ENCODE measurements around the gene GABRG3. TPM values are rescaled to one million over a fixed set of nuclear protein-coding genes. Genes with fewer than 3 reads are reported as not detected.
"Not testable (repeated sequence)": the region's sequence is repeated elsewhere in the genome, so short reads cannot be mapped to it uniquely, and the experiment has no call there.

Gene GABRG3
- total RNA-seq, 1 donor, result not detected

DNA sequence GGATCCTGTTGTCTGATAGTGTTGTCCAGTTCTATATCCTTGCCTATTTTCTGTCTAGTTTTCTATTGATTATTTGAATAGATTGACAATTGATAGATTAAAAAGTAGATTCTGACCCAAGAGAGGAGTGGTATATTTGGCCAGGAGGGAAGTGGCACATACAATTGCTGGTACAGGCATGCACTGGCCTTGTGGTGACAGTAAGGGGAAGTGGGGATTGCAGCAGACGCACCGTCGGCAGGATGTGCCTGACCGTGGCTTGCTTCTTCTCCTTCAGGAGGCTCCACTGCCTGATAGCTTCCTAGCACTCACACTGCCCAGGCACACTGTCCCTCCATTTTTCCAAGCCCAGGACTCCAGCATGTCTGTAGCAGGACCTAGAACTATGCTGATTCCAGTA, 10.5 kb downstream of the GABRG3 start:
- DNase-seq (ENCODE audit: low read depth), result no peak
- TF ChIP-seq, protein P1, sequence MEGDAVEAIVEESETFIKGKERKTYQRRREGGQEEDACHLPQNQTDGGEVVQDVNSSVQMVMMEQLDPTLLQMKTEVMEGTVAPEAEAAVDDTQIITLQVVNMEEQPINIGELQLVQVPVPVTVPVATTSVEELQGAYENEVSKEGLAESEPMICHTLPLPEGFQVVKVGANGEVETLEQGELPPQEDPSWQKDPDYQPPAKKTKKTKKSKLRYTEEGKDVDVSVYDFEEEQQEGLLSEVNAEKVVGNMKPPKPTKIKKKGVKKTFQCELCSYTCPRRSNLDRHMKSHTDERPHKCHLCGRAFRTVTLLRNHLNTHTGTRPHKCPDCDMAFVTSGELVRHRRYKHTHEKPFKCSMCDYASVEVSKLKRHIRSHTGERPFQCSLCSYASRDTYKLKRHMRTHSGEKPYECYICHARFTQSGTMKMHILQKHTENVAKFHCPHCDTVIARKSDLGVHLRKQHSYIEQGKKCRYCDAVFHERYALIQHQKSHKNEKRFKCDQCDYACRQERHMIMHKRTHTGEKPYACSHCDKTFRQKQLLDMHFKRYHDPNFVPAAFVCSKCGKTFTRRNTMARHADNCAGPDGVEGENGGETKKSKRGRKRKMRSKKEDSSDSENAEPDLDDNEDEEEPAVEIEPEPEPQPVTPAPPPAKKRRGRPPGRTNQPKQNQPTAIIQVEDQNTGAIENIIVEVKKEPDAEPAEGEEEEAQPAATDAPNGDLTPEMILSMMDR (IDR thresholded peaks at IDR 0.05; ENCODE audit: insufficient read depth, low read depth, low read length), result no peak
- H3K4me3 ChIP-seq (ENCODE audit: low read depth, low read length), result no peak overlapping the region

DNA sequence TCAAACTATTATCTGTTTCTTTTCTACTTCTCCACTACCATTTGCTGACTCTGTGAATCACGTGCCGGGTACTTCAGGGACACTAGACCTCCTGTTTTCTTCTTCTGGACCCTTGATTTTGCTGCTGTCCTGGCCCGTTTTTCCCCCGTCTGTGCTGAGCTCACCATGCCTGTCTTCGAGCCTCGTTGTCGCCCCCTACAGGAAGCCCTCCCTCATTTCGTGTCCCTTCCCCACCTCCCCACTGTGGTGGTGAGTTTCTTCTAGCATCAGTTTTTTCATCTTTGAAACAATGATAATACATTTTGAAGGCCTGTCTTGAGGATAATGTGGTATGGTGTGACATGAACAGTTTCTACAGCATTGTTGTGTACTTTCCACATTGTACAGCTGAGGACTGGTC, 12.8 kb downstream of the GABRG3 start:
- TF ChIP-seq, protein P1 (IDR thresholded peaks at IDR 0.05; ENCODE audit: insufficient read depth, low read depth, low read length), result no peak
- no peak for DNase-seq (ENCODE audit: low read depth)
- H3K4me3 ChIP-seq (ENCODE audit: low read depth, low read length), result no peak overlapping the region

DNA sequence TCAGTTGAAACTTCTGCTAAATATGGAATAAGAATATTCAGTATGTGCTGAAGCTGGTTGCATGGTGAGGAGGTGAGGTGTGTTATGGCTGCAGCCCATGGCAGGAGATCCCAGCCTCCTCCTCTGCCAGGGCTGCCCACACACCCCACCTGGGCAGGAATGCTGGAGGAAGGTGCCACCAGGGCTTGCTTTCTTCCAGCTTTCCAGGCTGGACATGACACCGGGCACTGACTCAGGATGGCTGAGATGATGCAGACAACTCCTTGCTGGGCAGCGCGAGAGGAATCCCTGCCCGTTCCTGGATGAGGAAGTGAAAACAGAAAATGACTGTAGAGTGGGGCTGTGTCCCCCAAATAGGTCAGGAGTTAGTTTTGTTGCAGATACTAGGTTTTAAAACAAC, 14.1 kb downstream of the GABRG3 start:
- no peak overlapping the region for H3K4me3 ChIP-seq (ENCODE audit: low read depth, low read length)
- DNase-seq (ENCODE audit: low read depth), result no peak
- TF ChIP-seq, protein P1 (IDR thresholded peaks at IDR 0.05; ENCODE audit: insufficient read depth, low read depth, low read length), result no peak

DNA sequence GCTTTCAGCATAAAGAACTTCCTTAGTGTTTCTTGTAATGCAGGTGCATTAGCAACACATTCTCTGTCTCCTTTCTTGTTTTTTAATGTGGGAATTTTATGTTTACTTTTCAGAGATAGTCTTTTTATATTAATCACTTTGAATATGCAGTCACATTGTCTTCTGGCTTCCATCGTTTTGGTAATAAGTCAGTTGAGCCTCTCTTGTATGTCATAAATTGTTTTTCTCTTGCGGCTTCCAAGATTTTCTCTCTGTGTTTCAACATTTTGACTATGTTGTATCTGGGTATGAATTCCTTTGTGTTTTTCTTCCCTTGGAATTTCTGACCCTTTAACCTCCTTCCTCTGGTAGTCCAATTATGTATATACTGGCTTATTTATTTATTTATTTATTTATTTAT, 25.3 kb downstream of the GABRG3 start:
- DNase-seq (ENCODE audit: low read depth), result no peak
- TF ChIP-seq, protein P1 (IDR thresholded peaks at IDR 0.05; ENCODE audit: insufficient read depth, low read depth, low read length), result no peak
- no peak overlapping the region for H3K4me3 ChIP-seq (ENCODE audit: low read depth, low read length)

GRCh38 chr15:27003003-27003402, 32.0 kb downstream of the GABRG3 start:
- not testable (repeated sequence) for H3K4me3 ChIP-seq (ENCODE audit: low read depth, low read length); DNase-seq (ENCODE audit: low read depth)

DNA sequence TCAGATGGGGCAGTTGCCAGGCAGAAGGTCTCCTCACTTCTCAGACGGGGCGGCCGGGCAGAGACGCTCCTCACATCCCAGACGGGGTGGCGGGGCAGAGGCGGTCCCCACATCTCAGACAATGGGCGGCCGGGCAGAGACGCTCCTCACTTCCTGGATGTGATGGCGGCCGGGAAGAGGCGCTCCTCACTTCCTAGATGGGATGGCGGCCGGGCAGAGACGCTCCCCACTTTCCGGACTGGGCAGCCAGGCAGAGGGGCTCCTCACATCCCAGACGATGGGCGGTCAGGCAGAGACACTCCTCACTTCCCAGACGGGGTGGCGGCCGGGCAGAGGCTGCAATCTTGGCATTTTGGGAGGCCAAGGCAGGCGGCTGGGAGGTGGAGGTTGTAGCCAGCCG, 33.2 kb downstream of the GABRG3 start:
- not testable (repeated sequence) for DNase-seq (ENCODE audit: low read depth); H3K4me3 ChIP-seq (ENCODE audit: low read depth, low read length)

DNA sequence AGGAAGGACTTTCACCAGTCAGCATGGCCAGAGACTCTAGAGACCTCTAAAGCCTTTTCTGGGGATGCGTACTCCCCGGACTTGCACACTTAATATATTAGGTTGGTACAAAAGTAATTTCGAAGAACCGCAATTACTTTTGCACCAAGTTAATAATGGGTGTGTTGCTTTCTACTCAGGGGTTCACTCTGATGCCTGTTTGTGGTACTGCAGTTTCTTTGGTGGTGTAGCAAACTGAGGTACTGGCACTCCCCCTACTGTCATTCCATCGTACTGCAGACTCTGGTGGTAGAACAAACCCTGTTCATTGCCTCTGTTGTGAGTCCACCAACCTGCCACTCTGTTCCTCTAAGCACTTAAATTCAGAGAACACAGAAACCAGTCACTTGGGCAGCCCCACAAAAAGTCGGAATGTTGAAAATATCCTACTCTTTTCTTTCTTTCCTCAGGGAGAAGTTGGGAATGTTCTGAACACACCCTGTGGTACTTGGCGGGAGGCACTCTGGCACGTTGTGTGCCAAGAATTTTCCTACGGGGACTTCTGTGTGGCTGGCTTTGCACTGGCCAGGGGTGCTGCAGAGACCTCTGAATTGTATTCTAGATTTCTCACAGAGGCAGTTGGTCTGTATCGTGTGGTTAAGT, 46.3 kb downstream of the GABRG3 start:
- no peak overlapping the region for H3K4me3 ChIP-seq (ENCODE audit: low read depth, low read length)
- DNase-seq (ENCODE audit: low read depth), result peak; percentile 16
- TF ChIP-seq, protein P1 (IDR thresholded peaks at IDR 0.05; ENCODE audit: insufficient read depth, low read depth, low read length), result peak; percentile 50

DNA sequence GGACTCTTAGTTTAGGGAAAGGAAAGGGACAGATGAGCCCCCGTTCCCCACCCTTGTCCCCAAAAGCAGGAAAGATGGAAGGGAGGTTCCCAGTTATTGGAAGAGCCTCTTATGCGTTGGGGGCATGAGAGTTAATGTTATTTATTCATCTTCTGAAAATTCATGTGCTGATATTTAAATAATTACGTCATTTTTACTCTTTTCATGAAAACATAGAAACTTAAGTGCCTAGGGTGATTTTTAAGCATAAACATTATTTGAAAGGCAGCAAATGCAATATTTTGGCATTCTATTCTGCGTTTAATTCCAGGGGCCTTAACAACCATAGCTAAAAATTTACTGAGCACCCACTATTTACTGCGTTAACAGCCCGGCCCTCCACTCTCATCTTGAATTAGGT, 48.7 kb downstream of the GABRG3 start:
- no peak for DNase-seq (ENCODE audit: low read depth)
- H3K4me3 ChIP-seq (ENCODE audit: low read depth, low read length), result no peak overlapping the region
- TF ChIP-seq, protein P1 (IDR thresholded peaks at IDR 0.05; ENCODE audit: insufficient read depth, low read depth, low read length), result no peak
